PC-3 (cell line): ENCODE data around the gene EDN2. TPM values are rescaled to one million over a fixed set of nuclear protein-coding genes. Genes with fewer than 3 reads are reported as not detected.
A peak's percentile ranks its signal among the peaks of the same experiment; 100 is the strongest.

Experiments
- ATAC-seq: fragments of 200-7000 bp; cut with Tn5 transposase; 2 replicates; pipeline ENCODE4 v1.9.1; 2020; ENCODE audit warnings: mild to moderate bottlenecking, moderate library complexity
- BruUV-seq: library from RNA; stranded (reverse); fragments of 400-500 nt; replicated peaks from 2 replicates; lab custom pipeline; 2021; lab: Mats Ljungman, UMichigan
- CTCF ChIA-PET: fragments of 300-600 bp; sonication (Branson Sonifier 250); formaldehyde crosslinking; loops from one replicate; lab custom pipeline; 2022; ENCODE audit warnings: antibody characterized with exemption; lab: Charles Lee
- POLR2A ChIA-PET: fragments of 300-600 bp; sonication (Branson Sonifier 250); formaldehyde crosslinking; loops from one replicate; lab custom pipeline; 2022; ENCODE audit warnings: antibody characterized with exemption; ENCODE audit not compliant: unreplicated experiment; lab: Charles Lee
- DNase-seq: peaks from one replicate; pipeline ENCODE4 v3.0.0-alpha.2; 2015
- H2AFZ ChIP-seq: fragments of 300-600 bp; sonication (generic); 2 replicates; pipeline ENCODE4 v1.6.0; 2016; ENCODE audit warnings: antibody characterized with exemption, low read length
- H3F3A ChIP-seq: fragments of 300-600 bp; sonication (generic); one replicate; pipeline ENCODE4 v1.6.0; 2017; ENCODE audit warnings: antibody characterized with exemption, low read length, control low read depth, mild to moderate bottlenecking; ENCODE audit not compliant: unreplicated experiment
- H3K27ac ChIP-seq: fragments of 300-600 bp; sonication (generic); 2 replicates; pipeline ENCODE4 v1.5.1; 2016; ENCODE audit warnings: mild to moderate bottlenecking, low read length
- H3K27me3 ChIP-seq: fragments of 300-600 bp; sonication (generic); 2 replicates; pipeline ENCODE4 v1.6.1; 2016; ENCODE audit warnings: low read length, mixed read lengths
- H3K36me3 ChIP-seq: fragments of 300-600 bp; sonication (generic); 2 replicates; pipeline ENCODE4 v1.6.1; 2016; ENCODE audit warnings: low read depth, mixed run types, low read length, mixed read lengths
- H3K4me1 ChIP-seq: fragments of 300-600 bp; sonication (generic); 2 replicates; pipeline ENCODE4 v1.5.1; 2016; ENCODE audit warnings: low read length; ENCODE audit not compliant: insufficient read depth
- H3K4me2 ChIP-seq: fragments of 300-600 bp; sonication (generic); 2 replicates; pipeline ENCODE4 v1.6.0; 2016; ENCODE audit warnings: low read length
- H3K4me3 ChIP-seq: fragments of 300-600 bp; sonication (generic); 2 replicates; pipeline ENCODE4 v1.5.1; 2016; ENCODE audit warnings: mild to moderate bottlenecking, low read length, mixed read lengths
- H3K79me2 ChIP-seq: fragments of 300-600 bp; sonication (generic); 2 replicates; pipeline ENCODE4 v1.6.1; 2017; ENCODE audit warnings: low read length, mixed read lengths
- H3K9ac ChIP-seq: fragments of 300-600 bp; sonication (generic); 2 replicates; pipeline ENCODE4 v1.6.0; 2016; ENCODE audit warnings: mild to moderate bottlenecking, low read length
- H3K9me2 ChIP-seq: fragments of 300-600 bp; sonication (generic); replicated peaks from 2 replicates; pipeline ENCODE4 v1.6.1; 2016; ENCODE audit warnings: mixed run types, low read length, mixed read lengths
- H3K9me3 ChIP-seq: fragments of 300-600 bp; sonication (generic); 2 replicates; pipeline ENCODE4 v1.6.1; 2016; ENCODE audit warnings: low read length, mixed read lengths
- H4K20me1 ChIP-seq: fragments of 300-600 bp; sonication (generic); 2 replicates; pipeline ENCODE4 v1.6.1; 2016; ENCODE audit warnings: low read length, mixed read lengths
- EZH2 ChIP-seq: fragments of 300-600 bp; sonication (generic); IDR thresholded peaks from one replicate; pipeline ENCODE4 v1.6.1; 2017; ENCODE audit warnings: antibody characterized with exemption, mild to moderate bottlenecking, low read length; ENCODE audit not compliant: unreplicated experiment
- EZH2phosphoT487 ChIP-seq: fragments of 300-600 bp; sonication (generic); IDR thresholded peaks from 2 replicates; pipeline ENCODE4 v1.6.1; 2018; ENCODE audit warnings: mild to moderate bottlenecking, antibody characterized with exemption, low read length, borderline replicate concordance
- intact Hi-C: fragments of 100-400 bp; cut with micrococcal nuclease; formaldehyde crosslinking; loops from 2 replicates; pipeline ENCODE4 v1.9.0; 2023
- total RNA-seq: library from RNA; depleted of rRNA; stranded (reverse); fragments of >200 nt; gene quantifications from 2 replicates; pipeline ENCODE4 v1.2.3, GENCODE V29; 2014
- TF ChIP-seq, protein P1 (sequence below): fragments of 300-600 bp; sonication (generic); conservative IDR thresholded peaks from 2 replicates; pipeline ENCODE4 v1.5.1; 2017; ENCODE audit warnings: antibody characterized with exemption, low read depth, mild to moderate bottlenecking, low read length

EDN2 gene
- total RNA-seq, 1 experiment from 2014 or later = 0.36 TPM

DNA sequence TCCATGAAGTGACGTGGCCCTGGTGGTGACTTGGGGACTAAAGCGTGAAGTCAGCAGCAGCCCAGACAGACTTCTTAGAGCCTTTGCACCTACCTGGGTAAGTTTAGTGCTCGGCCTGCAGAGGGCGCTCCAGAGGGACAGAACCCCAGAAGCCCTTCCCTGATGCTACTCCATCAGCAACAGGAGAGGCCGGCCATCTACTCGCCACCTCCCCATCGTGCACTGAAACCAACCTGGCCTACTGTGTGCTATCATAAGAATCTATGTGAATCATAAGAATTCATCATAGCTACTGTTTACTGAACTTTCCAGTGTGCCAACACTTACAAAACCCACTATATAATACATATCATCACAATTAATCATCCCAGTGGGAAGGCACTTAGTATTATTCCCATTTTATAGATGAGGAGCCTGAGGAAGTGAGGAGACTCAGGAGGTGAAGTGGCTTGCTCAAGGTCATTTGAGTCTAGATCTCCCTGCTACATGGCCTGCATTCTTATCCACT, 7.9 kb upstream of the EDN2 start:
- no peak overlapping the region for H3K9ac ChIP-seq
- H3K9me3 ChIP-seq = no peaks in the 10 kb centered on the region
- ATAC-seq = no peak
- no peak overlapping the region for H3K4me3 ChIP-seq
- DNase-seq = peak; percentile 53
- no peak overlapping the region for H3K4me2 ChIP-seq
- H3K79me2 ChIP-seq = no peaks in the 10 kb centered on the region
- H3K4me1 ChIP-seq = peaks cover 14% of the 10 kb centered on the region
- TF ChIP-seq EZH2phosphoT487 = no peak
- TF ChIP-seq, protein P1, sequence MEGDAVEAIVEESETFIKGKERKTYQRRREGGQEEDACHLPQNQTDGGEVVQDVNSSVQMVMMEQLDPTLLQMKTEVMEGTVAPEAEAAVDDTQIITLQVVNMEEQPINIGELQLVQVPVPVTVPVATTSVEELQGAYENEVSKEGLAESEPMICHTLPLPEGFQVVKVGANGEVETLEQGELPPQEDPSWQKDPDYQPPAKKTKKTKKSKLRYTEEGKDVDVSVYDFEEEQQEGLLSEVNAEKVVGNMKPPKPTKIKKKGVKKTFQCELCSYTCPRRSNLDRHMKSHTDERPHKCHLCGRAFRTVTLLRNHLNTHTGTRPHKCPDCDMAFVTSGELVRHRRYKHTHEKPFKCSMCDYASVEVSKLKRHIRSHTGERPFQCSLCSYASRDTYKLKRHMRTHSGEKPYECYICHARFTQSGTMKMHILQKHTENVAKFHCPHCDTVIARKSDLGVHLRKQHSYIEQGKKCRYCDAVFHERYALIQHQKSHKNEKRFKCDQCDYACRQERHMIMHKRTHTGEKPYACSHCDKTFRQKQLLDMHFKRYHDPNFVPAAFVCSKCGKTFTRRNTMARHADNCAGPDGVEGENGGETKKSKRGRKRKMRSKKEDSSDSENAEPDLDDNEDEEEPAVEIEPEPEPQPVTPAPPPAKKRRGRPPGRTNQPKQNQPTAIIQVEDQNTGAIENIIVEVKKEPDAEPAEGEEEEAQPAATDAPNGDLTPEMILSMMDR = peak; percentile 72
- no peak for TF ChIP-seq EZH2
- CTCF ChIA-PET = interaction anchor here (1.4 kb wide), 1 partner anchor 9 kb away, joined by 3 read pairs; no protein-coding TSS in a partner anchor
- no peaks in the 10 kb centered on the region for H3K9me2 ChIP-seq
- H3F3A ChIP-seq = no peaks in the 10 kb centered on the region
- H3K36me3 ChIP-seq = no peaks in the 10 kb centered on the region
- no peaks in the 10 kb centered on the region for H4K20me1 ChIP-seq
- H3K27me3 ChIP-seq = no peaks in the 10 kb centered on the region
- POLR2A ChIA-PET = no interaction called here
- no TSS peak for BruUV-seq
- no peak overlapping the region for H2AFZ ChIP-seq
- no peak overlapping the region; the same call in 1 of the 2 replicates for H3K27ac ChIP-seq
- intact Hi-C loops = no loop called here

GRCh38 chr1:41490911-41491310, 6.4 kb upstream of the EDN2 start:
- Histone ChIP-seq H3K9me2 (no peaks in the 10 kb centered on the region), H3K9ac (no peak overlapping the region), H3K9me3 (no peaks in the 10 kb centered on the region), H3K4me1 (peaks cover 4% of the 10 kb centered on the region), H3K4me2 (no peak overlapping the region), H3K79me2 (no peaks in the 10 kb centered on the region), H2AFZ (no peak overlapping the region), H3K27me3 (no peaks in the 10 kb centered on the region), H3K36me3 (no peaks in the 10 kb centered on the region), H3K27ac (no peak overlapping the region), H3K4me3 (no peak overlapping the region), H3F3A (no peaks in the 10 kb centered on the region), H4K20me1 (no peaks in the 10 kb centered on the region)
- POLR2A ChIA-PET = no interaction called here
- CTCF ChIA-PET = no interaction called here
- TF ChIP-seq, protein P1 = no peak
- intact Hi-C loops = no loop called here
- DNase-seq = no peak
- ATAC-seq = no peak
- BruUV-seq = no TSS peak

GRCh38 chr1:41489561-41489960, 5.1 kb upstream of the EDN2 start:
- POLR2A ChIA-PET = no interaction called here

More at GRCh38 chr1:41489561-41489960, 5.1 kb upstream of the EDN2 start:
- Histone ChIP-seq H3K9me3 (no peaks in the 10 kb centered on the region), H3K9ac (no peak overlapping the region), H3K9me2 (no peaks in the 10 kb centered on the region), H2AFZ (no peak overlapping the region), H3K27me3 (no peaks in the 10 kb centered on the region), H3K27ac (no peak overlapping the region), H4K20me1 (no peaks in the 10 kb centered on the region), H3K4me1 (peaks cover 14% of the 10 kb centered on the region), H3K79me2 (no peaks in the 10 kb centered on the region), H3K4me2 (no peak overlapping the region), H3K4me3 (no peak overlapping the region), H3K36me3 (no peaks in the 10 kb centered on the region), H3F3A (no peaks in the 10 kb centered on the region)
- TF ChIP-seq, protein P1 = no peak
- ATAC-seq = no peak
- intact Hi-C loops = loop anchor here (10.0 kb wide), 1 partner anchor 55 kb away; no protein-coding TSS in a partner anchor
- no TSS peak for BruUV-seq
- no peak for DNase-seq
- CTCF ChIA-PET = no interaction called here
